Gastroesophageal sphincter (tissue), 3 donors: ENCODE results near the gene CYS1.

Experiments
- EP300 ChIP-seq: sonication (generic); formaldehyde crosslinking; IDR thresholded peaks from one replicate; pipeline ENCODE4 v1.6.1; 2017; ENCODE audit warnings: antibody characterized with exemption, mild to moderate bottlenecking
- TF ChIP-seq, protein P1 (sequence below), 4 experiments: fragments of 200-600 bp in 2 of 4; fragments of 450-650 bp in 2 of 4; sonication (generic) in 1 of 4; IDR thresholded peaks; one replicate each; pipeline ENCODE4 v1.5.1; 2017 to 2019; ENCODE audit warnings: antibody characterized with exemption in 4 of 4, mild to moderate bottlenecking in 2 of 4, moderate library complexity in 2 of 4

DNA sequence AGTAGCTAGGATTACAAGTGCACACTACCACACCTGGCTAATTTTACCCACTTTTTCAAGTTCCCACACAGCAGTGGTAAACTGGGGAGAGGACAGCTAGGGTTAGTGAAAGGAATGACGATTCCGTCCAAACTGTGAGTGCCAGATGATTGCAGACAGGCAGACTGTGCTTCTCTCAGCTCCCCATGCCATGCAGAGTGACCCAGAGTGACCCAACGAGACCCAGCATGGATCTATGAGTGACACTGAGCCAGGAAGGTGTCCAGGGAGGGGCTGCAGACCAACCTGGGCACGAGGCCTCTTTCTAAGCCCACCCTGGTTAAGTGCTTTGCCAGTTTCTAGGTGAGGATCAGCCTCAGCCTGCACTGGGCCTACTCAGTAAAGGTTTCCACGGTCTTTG lies 44.6 kb downstream of the CYS1 start:
- no peak for TF ChIP-seq EP300
- TF ChIP-seq, protein P1, sequence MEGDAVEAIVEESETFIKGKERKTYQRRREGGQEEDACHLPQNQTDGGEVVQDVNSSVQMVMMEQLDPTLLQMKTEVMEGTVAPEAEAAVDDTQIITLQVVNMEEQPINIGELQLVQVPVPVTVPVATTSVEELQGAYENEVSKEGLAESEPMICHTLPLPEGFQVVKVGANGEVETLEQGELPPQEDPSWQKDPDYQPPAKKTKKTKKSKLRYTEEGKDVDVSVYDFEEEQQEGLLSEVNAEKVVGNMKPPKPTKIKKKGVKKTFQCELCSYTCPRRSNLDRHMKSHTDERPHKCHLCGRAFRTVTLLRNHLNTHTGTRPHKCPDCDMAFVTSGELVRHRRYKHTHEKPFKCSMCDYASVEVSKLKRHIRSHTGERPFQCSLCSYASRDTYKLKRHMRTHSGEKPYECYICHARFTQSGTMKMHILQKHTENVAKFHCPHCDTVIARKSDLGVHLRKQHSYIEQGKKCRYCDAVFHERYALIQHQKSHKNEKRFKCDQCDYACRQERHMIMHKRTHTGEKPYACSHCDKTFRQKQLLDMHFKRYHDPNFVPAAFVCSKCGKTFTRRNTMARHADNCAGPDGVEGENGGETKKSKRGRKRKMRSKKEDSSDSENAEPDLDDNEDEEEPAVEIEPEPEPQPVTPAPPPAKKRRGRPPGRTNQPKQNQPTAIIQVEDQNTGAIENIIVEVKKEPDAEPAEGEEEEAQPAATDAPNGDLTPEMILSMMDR (IDR thresholded peaks at IDR 0.05), result no peak
